ENCODE data around the gene INTS6.
"Not testable (repeated sequence)": the region's sequence is repeated elsewhere in the genome, so short reads cannot be mapped to it uniquely, and the experiment has no call there.

INTS6 gene

GRCh38 chr13:51419001-51419636 is 33.7 kb downstream of the INTS6 start:
- Histone ChIP-seq H3K4me2 (ENCODE audit: low read depth, low read length) (no peak overlapping the region), H3K79me2 (ENCODE audit: low read length) (peaks cover 27% of the 10 kb centered on the region), H3K27ac (ENCODE audit: low read length) (no peak overlapping the region), H3K27me3 (replicated peaks; ENCODE audit: insufficient read depth, low read length) (no peaks in the 10 kb centered on the region), H3K4me3 (ENCODE audit: low read length) (no peak overlapping the region), H3K4me1 (ENCODE audit: low read length) (peaks cover 27% of the 10 kb centered on the region), H3K9me3 (replicated peaks; ENCODE audit: insufficient read depth, low read length) (no peaks in the 10 kb centered on the region), H3K9ac (ENCODE audit: low read length) (no peak overlapping the region), H3K36me3 (replicated peaks; ENCODE audit: insufficient read depth, low read length) (no peaks in the 10 kb centered on the region; the same call in 1 of the 2 replicates), H3F3A (ENCODE audit: insufficient read depth, low read length) (peaks cover 13% of the 10 kb centered on the region), H3K9me2 (replicated peaks; ENCODE audit: insufficient read depth, low read length) (no peaks in the 10 kb centered on the region), H2AFZ (ENCODE audit: low read length) (no peak overlapping the region), H4K20me1 (ENCODE audit: insufficient read depth, low read length) (no peaks in the 10 kb centered on the region)
- TF ChIP-seq EZH2 (optimal IDR thresholded peaks at IDR 0.05; ENCODE audit: low read depth, low read length) (no peak), EZH2phosphoT487 (IDR thresholded peaks at IDR 0.05; ENCODE audit: low read length) (no peak), CTCF (IDR thresholded peaks at IDR 0.05; ENCODE audit: low read length) (no peak)
- DNase-seq, result no peak

GRCh38 chr13:51417716-51418115 is 35.1 kb downstream of the INTS6 start:
- Histone ChIP-seq H3K4me2 (ENCODE audit: low read depth, low read length) (no peak overlapping the region), H3K27me3 (replicated peaks; ENCODE audit: insufficient read depth, low read length) (no peaks in the 10 kb centered on the region), H3K4me1 (ENCODE audit: low read length) (peaks cover 29% of the 10 kb centered on the region), H3F3A (ENCODE audit: insufficient read depth, low read length) (peaks cover 13% of the 10 kb centered on the region), H2AFZ (ENCODE audit: low read length) (no peak overlapping the region), H3K36me3 (replicated peaks; ENCODE audit: insufficient read depth, low read length) (no peaks in the 10 kb centered on the region; the same call in 1 of the 2 replicates), H3K79me2 (ENCODE audit: low read length) (peaks cover 38% of the 10 kb centered on the region), H3K27ac (ENCODE audit: low read length) (no peak overlapping the region), H3K4me3 (ENCODE audit: low read length) (no peak overlapping the region), H3K9me2 (replicated peaks; ENCODE audit: insufficient read depth, low read length) (no peaks in the 10 kb centered on the region), H3K9me3 (replicated peaks; ENCODE audit: insufficient read depth, low read length) (no peaks in the 10 kb centered on the region), H4K20me1 (ENCODE audit: insufficient read depth, low read length) (no peaks in the 10 kb centered on the region), H3K9ac (ENCODE audit: low read length) (no peak overlapping the region)
- TF ChIP-seq CTCF (IDR thresholded peaks at IDR 0.05; ENCODE audit: low read length) (no peak), EZH2phosphoT487 (IDR thresholded peaks at IDR 0.05; ENCODE audit: low read length) (no peak), EZH2 (optimal IDR thresholded peaks at IDR 0.05; ENCODE audit: low read depth, low read length) (no peak)
- DNase-seq, result no peak

GRCh38 chr13:51416107-51416506 is 36.7 kb downstream of the INTS6 start:
- Histone ChIP-seq H3K4me2 (ENCODE audit: low read depth, low read length) (peak overlapping the region; percentile 51; the same call in 1 of the 2 replicates), H4K20me1 (ENCODE audit: insufficient read depth, low read length) (no peaks in the 10 kb centered on the region), H3K9me2 (replicated peaks; ENCODE audit: insufficient read depth, low read length) (no peaks in the 10 kb centered on the region), H3K36me3 (replicated peaks; ENCODE audit: insufficient read depth, low read length) (no peaks in the 10 kb centered on the region; the same call in 1 of the 2 replicates), H3K4me1 (ENCODE audit: low read length) (peaks cover 24% of the 10 kb centered on the region), H3F3A (ENCODE audit: insufficient read depth, low read length) (peaks cover 13% of the 10 kb centered on the region), H2AFZ (ENCODE audit: low read length) (no peak overlapping the region), H3K9ac (ENCODE audit: low read length) (no peak overlapping the region), H3K9me3 (replicated peaks; ENCODE audit: insufficient read depth, low read length) (no peaks in the 10 kb centered on the region), H3K27ac (ENCODE audit: low read length) (peak overlapping the region; percentile 62; the same call in 1 of the 2 replicates), H3K4me3 (ENCODE audit: low read length) (no peak overlapping the region), H3K79me2 (ENCODE audit: low read length) (peaks cover 39% of the 10 kb centered on the region), H3K27me3 (replicated peaks; ENCODE audit: insufficient read depth, low read length) (no peaks in the 10 kb centered on the region)
- DNase-seq, result peak; percentile 26
- TF ChIP-seq EZH2 (optimal IDR thresholded peaks at IDR 0.05; ENCODE audit: low read depth, low read length), result no peak
- TF ChIP-seq EZH2phosphoT487 (IDR thresholded peaks at IDR 0.05; ENCODE audit: low read length), result no peak
- TF ChIP-seq CTCF (IDR thresholded peaks at IDR 0.05; ENCODE audit: low read length), result no peak

GRCh38 chr13:51415339-51415738 is 37.5 kb downstream of the INTS6 start:
- not testable (repeated sequence) for H3K27me3 ChIP-seq (replicated peaks; ENCODE audit: insufficient read depth, low read length); H4K20me1 ChIP-seq (ENCODE audit: insufficient read depth, low read length); H3K9ac ChIP-seq (ENCODE audit: low read length); DNase-seq; H3K4me3 ChIP-seq (ENCODE audit: low read length); H2AFZ ChIP-seq (ENCODE audit: low read length); H3K9me3 ChIP-seq (replicated peaks; ENCODE audit: insufficient read depth, low read length); H3K9me2 ChIP-seq (replicated peaks; ENCODE audit: insufficient read depth, low read length); H3K36me3 ChIP-seq (replicated peaks; ENCODE audit: insufficient read depth, low read length); H3K4me2 ChIP-seq (ENCODE audit: low read depth, low read length)
- Histone ChIP-seq H3K4me1 (ENCODE audit: low read length) (peaks cover 24% of the 10 kb centered on the region), H3K79me2 (ENCODE audit: low read length) (peaks cover 35% of the 10 kb centered on the region), H3F3A (ENCODE audit: insufficient read depth, low read length) (peaks cover 13% of the 10 kb centered on the region), H3K27ac (ENCODE audit: low read length) (peak overlapping the region; percentile 62; the same call in 1 of the 2 replicates)
